ENCODE measurements around the gene DNER. TPM values are rescaled to one million over a fixed set of nuclear protein-coding genes. Genes with fewer than 3 reads are reported as not detected.
"Not testable (repeated sequence)": the region's sequence is repeated elsewhere in the genome, so short reads cannot be mapped to it uniquely, and the experiment has no call there.

DNER gene
- polyA plus RNA-seq, 1 of the 3 experiments (the other 2 are of a cell fraction) = 1.4 TPM

- TF ChIP-seq REST (IDR thresholded peaks at IDR 0.05; ENCODE audit: low read depth, low read length) (no peak), POLR2AphosphoS5 (IDR thresholded peaks at IDR 0.05; ENCODE audit: low read depth, low read length) (no peak)
Observed at GRCh38 chr2:229340086-229340760, 374.1 kb downstream of the DNER start (continued).

GRCh38 chr2:229339618-229340017, 374.7 kb downstream of the DNER start:
- no peak overlapping the region for H3K27ac ChIP-seq (ENCODE audit: low read depth in 2 of 2, low read length in 1 of 2)
- no peak overlapping the region for H3K4me3 ChIP-seq (ENCODE audit: low read depth in 2 of 2, low read length in 1 of 2)
- no peaks in the 10 kb centered on the region for H3K27me3 ChIP-seq (ENCODE audit: insufficient read depth)
- H3K9me3 ChIP-seq = no peaks in the 10 kb centered on the region
- no peaks in the 10 kb centered on the region for H3K9me2 ChIP-seq
- H3K79me2 ChIP-seq (ENCODE audit: insufficient read depth) = no peaks in the 10 kb centered on the region
- H3K4me2 ChIP-seq = no peak overlapping the region
- ChIA-PET POLR2A (no interaction called here), CTCF (no interaction called here)
- H3K9ac ChIP-seq = no peak overlapping the region
- H4K20me1 ChIP-seq (ENCODE audit: insufficient read depth) = no peaks in the 10 kb centered on the region
- DNase-seq = no peak
- TF ChIP-seq ZBTB33 (IDR thresholded peaks at IDR 0.05; ENCODE audit: borderline replicate concordance, low read depth) = no peak
- no peak for TF ChIP-seq POLR2AphosphoS5 (IDR thresholded peaks at IDR 0.05; ENCODE audit: low read depth, low read length)
- no peak for TF ChIP-seq REST (IDR thresholded peaks at IDR 0.05; ENCODE audit: low read depth, low read length)
- TF ChIP-seq PBX3 (IDR thresholded peaks at IDR 0.05) = no peak
- TF ChIP-seq NRF1 (IDR thresholded peaks at IDR 0.05; ENCODE audit: low read depth, low read length) = no peak
- TF ChIP-seq FOSL2 (IDR thresholded peaks at IDR 0.05; ENCODE audit: borderline replicate concordance, low read depth) = no peak
- TF ChIP-seq EP300 (IDR thresholded peaks at IDR 0.05; ENCODE audit: borderline replicate concordance in 1 of 2, low read depth in 1 of 2, low read length in 1 of 2) = no peak
- no peak for TF ChIP-seq CHD2 (IDR thresholded peaks at IDR 0.05; ENCODE audit: low read length, partially characterized antibody)
- TF ChIP-seq IRF3 (IDR thresholded peaks at IDR 0.05; ENCODE audit: low read depth, low read length) = no peak
- TF ChIP-seq YY1 (IDR thresholded peaks at IDR 0.05; ENCODE audit: low read depth) = no peak
- TF ChIP-seq JUND (IDR thresholded peaks at IDR 0.05) = no peak
- no peak for TF ChIP-seq SIN3A (IDR thresholded peaks at IDR 0.05; ENCODE audit: borderline replicate concordance, low read depth, low read length)
- no peak for TF ChIP-seq RXRA (IDR thresholded peaks at IDR 0.05; ENCODE audit: borderline replicate concordance, low read depth)
- no peak overlapping the region for H2AFZ ChIP-seq (ENCODE audit: low read depth)
- 53% methylated on average over 3 of the region's 5 CpGs for WGBS (ENCODE audit: low lambda C conversion rate)
- no peaks in the 10 kb centered on the region for H3F3A ChIP-seq (replicated peaks; ENCODE audit: insufficient read depth)
- H3K4me1 ChIP-seq (ENCODE audit: control insufficient read depth in 1 of 2, insufficient read depth in 2 of 2, low read depth in 1 of 2, low read length in 1 of 2) = peaks cover 0 to 23% of the 10 kb centered on the region in 2 experiments; a peak in 2 of 4 replicates
- no peaks in the 10 kb centered on the region for H3K36me3 ChIP-seq (replicated peaks in 1 of 2; ENCODE audit: control insufficient read depth in 1 of 2, insufficient read depth in 2 of 2, low read length in 1 of 2)

GRCh38 chr2:229339171-229339570, 375.2 kb downstream of the DNER start:
- H3K4me2 ChIP-seq, CTCF ChIA-PET: not testable (repeated sequence)

More at GRCh38 chr2:229339171-229339570, 375.2 kb downstream of the DNER start:
- H3K9me3 ChIP-seq; H3K4me3 ChIP-seq (ENCODE audit: low read depth in 2 of 2, low read length in 1 of 2); H3K27me3 ChIP-seq (ENCODE audit: insufficient read depth); H2AFZ ChIP-seq (ENCODE audit: low read depth); H3K27ac ChIP-seq (ENCODE audit: low read depth in 2 of 2, low read length in 1 of 2); DNase-seq; POLR2A ChIA-PET; H3K9me2 ChIP-seq; H4K20me1 ChIP-seq (ENCODE audit: insufficient read depth); H3K9ac ChIP-seq; H3K36me3 ChIP-seq (replicated peaks in 1 of 2; ENCODE audit: control insufficient read depth in 1 of 2, insufficient read depth in 2 of 2, low read length in 1 of 2); H3F3A ChIP-seq (replicated peaks; ENCODE audit: insufficient read depth); H3K79me2 ChIP-seq (ENCODE audit: insufficient read depth): not testable (repeated sequence)
- H3K4me1 ChIP-seq (ENCODE audit: control insufficient read depth in 1 of 2, insufficient read depth in 2 of 2, low read depth in 1 of 2, low read length in 1 of 2) = peaks cover 0 to 23% of the 10 kb centered on the region in 2 experiments; a peak in 2 of 4 replicates
- 60% methylated on average over 3 of the region's 4 CpGs for WGBS (ENCODE audit: low lambda C conversion rate)
